Activated CD4-positive, alpha-beta T cell treated with anti-CD3 and anti-CD28 coated beads for 48 hours (primary cell): Measurements from ENCODE around the gene NOX5.

Experiments used
- DNase-seq: peaks from one replicate; pipeline ENCODE4 v3.0.0-alpha.2; 2020

The NOX5 gene

DNA sequence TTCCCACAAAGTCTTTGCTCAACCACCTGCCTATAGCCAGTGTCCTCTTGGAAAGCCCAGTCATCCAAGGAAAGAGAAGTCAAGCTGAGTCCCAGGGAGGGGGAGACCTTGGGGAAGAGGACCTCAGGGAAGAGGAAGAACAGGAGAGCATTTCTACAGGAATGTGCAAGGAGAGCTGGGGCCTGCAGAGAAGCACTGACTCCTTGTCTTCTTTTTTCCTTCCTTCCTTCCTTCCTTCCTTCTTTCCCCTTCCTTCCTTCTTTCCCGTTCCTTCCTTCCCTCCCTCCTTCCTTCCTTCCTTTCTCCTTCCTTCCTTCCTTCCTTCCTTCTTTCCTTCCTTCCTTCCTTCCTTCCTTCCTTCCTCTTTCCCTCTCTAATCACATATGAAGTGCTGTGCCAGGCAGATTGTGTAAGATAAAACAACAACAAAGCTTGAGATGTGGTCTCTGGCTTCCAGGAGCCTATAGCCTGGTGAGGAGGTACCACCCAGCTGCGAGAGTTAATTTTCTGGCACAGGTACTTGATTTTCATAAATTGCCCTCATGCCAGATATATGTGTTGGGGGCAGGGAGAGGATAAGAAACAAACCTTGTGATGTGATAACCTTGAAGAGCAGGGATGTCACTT lies 70.0 kb downstream of the NOX5 start:
- DNase-seq, result no peak

DNA sequence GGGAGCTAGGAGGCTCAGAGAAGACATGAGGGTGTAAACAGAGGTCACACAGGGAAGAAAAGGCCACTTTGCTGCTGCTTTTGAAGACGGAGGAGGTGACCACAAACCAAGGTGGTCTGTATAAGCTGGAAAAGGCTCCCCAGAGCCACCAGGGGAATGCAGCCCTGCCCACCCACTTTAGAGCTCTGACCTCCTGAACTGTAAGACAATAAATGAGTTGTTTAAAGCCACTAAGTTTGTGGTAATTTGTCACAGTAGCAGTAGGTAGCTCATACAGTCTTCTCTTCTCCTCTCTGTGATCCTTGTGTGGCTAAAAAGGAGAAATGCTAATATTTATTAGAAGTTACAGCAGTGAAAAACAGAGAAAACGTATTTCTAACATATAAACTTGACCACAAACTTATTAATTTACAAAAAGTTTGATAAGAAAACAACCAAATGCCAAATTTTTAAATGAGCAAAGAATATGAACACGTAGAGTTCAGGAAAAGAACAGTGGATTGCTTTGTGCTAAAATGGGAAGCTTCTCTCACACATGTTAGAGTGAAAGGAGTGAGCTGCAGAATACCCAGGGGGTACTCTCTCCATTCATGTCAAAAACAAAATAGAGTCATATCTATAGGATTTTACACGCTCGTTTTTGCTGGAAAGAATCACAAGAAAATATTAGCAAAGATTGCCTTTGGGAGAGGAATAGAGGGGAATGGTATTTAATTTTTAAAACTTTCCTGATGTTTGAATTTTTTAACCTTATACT lies 71.0 kb downstream of the NOX5 start:
- DNase-seq, result no peak

DNA sequence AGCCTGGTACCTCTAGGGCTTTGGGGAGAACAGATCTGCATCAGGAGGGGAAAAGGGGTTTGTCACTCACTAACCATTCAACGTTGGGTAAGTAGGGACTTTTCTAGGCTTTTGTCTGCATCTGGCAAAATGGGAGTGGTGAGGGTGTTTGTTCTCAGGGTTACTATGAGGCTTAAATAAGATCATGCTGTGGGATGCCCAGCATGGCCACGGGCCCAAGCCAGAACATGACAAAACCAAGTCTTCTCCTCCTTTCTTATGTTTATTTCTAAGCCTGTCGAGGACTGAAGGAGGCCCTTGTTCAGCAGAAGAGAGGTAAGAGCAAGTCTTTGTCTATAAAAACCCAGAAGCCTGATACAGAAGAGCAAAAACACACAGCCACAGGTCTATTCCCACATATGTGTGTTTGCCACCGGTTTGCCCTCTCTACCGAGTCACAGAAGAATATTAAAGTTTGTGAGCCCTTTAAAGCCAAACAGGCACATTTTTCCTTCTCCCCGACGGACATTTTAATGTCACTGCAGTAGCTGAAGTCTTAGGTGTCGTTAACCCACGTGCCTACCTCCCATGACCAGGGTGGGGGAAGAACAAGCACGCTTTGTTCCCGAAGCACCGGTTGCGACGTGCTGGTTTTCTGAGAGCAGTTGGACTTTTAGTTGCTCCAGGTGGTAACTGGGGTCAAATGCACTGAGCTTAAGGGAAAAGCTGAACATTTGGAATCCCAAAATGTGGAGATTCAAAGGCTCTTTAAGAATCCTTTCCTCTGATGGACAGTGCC lies 72.1 kb downstream of the NOX5 start:
- no peak for DNase-seq

DNA sequence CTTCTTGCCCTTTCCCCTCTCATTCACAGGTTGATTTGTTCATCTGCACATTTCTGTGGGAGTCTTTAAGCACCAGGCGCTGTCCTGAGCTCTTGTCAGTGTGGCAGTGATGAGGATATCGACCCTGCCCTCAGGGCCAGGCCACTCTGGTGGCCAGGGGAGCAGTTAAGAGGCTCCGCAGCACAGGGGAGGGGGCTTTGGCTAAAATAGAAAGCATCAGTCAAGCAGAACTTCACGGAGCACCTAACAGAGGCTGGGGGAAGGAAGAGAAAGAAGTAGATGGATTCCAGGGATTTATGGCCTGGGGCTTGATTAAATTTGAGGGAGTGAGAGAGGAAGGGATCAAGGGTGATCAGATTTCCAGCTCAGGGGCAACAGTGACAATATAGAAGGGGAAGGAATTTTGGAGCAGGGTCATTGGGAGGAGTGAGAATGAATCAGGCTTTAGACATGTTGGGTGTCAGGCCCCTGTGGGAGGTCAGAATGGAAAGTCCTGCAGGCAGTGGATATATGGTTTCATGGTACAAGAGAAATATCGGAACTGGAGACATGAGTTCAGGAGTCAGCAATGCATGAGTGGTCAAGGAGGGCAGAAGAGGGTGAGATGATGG lies 73.0 kb downstream of the NOX5 start:
- DNase-seq, result no peak

DNA sequence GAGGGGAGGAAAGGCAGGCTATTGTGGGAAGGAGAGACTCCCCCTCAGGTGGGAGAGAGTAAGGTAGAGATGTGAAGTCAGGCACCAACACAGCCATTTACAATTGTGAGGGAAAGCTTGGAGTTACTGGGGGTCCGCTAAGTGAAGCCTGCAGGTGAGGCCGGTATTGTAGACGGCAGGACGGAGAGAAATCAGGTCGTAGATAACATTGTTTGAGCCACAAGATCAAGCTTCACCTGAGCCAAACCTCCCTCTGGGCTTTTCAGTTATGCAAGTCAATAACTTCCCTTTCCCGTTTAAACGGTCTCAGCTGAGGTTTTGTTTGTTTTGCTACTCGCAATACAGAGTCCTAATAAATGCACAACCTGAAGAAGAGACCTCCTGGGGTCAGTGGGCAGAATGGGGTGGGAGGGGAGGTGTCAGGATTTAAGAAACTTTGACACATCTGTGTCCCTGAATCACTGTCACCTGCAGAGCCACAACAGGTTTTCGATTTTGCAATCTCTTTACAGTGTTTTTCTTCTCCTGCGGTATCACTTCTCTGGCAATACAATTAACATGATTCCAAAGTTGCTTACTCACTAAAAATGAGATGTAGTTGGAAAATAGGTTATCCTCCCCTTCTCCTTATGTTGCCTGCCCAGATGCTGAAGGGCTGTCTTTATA lies 73.9 kb downstream of the NOX5 start:
- no peak for DNase-seq

DNA sequence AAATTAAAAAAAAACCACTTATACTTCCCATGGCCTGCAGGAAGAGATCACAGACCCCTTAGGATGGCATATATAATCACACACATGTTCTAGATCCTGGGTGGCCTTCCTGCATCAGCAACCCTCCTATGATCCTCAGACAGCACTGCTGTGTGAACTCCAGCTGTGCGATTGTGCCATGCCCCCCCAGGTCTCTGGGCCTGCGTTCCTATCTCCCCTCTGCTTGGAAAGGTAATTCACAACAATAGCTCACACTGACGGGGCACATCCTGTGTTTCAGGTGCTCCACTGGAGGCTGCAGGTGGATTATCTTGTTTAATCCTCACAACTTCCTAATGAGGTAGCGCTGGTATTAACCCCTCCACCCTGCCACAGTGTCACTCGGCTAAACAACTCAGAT lies 74.8 kb downstream of the NOX5 start:
- no peak for DNase-seq

DNA sequence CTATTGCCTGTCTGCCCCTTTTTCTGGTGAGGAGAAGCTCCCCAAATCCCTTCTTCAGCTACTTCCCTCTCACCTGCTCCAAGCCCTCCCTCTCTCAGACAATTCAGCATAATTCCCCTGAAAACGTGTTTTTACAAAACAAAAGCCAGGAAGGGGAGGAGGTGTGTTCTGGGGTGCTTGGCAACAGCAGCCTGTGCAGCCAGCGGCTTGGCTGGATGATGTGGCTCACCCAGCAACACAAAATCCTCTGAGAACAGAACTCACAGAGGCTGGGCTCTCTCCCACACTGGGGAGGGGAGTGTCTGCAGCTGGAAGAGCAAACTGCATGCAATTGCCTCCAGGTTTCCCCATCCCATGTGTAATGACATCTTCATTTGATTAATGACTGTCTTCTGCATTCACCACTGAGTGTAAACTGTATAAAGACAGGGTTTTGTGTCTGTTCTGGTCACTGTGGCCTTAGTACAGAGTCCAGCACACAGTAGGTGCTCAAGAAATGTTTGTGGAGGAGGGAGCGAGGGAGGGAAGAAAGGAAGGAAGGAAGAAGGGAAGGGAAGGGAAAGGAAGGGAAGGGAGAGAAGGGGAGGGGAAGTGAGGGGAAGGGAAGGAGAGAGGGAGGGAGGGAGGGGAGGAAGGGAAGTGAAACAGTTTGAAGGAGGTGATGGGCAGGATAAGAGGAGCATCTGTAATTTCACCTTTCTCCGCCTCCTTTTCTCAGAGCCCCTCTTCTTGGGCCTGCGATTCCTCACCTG lies 75.9 kb downstream of the NOX5 start:
- DNase-seq, result no peak

DNA sequence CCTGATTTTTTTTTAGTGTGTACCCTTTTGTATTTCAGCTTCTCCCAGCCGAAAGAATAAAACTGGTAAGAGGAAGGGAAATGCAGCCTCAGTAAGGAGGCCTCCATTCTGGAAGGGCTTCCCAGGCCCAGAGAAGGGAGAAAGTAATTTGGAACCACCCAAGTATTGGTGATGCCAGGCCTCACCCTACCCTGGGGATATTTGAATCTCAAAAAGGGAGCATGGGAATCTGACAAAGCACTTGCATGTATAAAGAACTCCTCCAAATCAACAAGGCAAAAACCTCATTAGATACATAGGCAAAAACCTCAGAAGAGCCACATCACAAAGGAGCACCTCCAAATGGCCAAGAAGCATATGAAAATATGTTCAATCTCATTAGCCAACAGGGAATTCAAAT lies 77.2 kb downstream of the NOX5 start:
- no peak for DNase-seq

DNA sequence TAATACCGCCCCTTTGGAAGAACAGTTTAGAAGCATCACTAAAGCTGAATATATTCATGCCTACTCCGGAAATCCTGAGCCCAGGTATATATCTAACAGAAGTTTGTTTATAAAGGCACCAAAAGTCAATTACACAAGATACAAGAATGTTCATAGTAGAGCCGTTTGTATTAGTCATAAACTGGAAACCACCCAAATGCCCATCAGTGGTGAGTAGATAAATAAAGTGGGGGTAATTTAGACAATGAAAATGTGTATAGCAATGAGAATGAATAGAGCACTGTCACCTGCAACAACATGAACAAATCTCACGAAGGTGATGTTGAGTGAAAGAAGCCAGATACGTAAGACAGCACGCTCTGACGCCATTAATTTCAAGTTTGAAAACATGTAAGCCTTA lies 77.7 kb downstream of the NOX5 start:
- no peak for DNase-seq

DNA sequence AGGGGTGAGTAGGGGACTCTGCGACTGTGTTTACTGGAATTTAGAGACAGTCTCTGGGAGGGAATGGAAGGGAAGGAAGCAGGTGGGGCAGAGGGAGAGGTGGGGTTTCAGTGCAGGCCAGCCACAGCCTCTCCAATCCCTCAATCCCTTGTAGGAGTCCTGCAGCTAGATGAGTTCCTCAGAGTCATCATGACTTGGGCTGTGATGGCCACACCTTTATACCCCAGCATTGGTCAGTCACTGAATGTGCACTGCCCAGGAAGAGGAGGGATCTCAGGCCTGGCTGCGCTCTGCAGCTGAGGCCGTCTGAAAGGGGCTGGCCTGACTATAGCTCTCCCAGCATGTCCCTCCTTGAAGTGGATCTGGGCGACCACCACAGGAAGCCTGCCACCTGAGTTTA lies 78.6 kb downstream of the NOX5 start:
- no peak for DNase-seq

DNA sequence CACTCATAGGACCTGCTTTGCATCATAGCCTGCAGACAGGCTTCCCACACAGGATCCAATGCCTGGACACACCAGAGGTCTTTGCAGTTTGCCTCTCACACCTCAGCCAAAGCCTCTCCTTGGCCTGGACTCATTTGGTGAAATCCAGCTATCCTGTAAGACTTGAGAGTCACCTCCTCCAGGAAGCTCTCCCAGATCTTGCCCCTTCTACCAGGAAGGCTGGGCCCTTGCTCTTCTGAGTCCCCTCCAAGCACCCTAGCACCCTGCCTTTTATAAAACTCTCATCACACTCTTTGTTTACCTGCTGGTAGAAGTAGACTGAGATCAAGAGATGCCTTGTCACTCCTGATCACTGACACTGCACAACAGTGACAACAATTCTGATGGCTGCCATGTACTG lies 79.1 kb downstream of the NOX5 start:
- DNase-seq, result no peak

DNA sequence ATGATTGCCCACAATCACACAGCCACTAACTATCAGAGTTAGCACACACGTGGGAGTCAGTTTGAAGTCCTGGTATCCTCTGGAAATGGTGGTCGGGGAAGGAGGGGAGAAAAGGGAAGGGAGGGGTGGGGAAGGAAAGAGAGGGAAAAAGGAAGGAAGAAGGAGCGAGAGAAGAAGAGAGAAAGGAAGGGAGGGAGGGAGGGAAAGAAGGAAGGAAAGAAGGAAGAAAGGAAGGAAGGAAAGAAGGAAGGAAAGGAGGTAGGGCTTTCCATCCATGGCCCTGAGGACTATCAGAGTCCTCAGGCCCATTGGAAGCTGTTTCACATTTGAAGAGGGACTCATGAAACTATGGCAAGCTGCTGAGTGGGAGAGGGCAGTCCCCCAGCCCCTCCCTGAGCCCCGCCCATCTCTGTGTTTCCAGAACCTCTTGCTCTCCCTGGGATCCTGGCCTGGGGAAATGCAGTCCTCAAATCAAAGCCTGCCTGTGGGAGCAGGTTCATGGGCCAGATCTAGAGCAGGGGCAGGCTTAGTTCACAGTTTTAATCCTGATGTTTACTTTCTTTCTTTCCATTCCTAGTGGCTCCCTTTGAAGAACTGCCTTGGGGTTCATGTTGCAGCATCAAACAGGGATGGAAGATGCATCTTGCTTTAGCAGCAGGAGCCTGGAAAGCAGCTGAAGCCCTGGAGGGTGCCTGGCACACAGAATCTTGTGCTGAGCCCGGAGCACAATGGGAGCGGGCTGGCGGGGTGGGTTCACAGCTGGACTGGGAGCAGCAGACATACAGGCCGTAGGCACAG lies 79.8 kb downstream of the NOX5 start:
- no peak for DNase-seq

DNA sequence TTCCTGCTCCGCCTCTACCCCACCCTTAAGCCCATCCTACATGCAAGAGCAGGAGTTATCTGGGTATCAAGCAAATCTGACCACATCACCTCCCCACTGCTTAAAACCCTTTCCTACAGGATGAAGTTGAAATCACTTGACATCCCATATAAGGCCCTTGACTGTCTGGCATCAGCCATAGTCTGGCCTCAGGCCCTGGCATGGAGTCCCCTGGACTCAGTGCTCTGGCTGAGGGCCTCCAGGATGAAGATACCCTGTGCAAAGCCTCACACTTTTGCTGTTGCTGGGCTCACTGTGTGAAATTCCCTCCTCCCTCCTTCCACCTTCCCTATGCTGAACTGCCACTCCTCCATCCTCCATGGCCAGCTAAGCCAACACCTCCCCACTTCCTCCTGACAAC lies 80.8 kb downstream of the NOX5 start:
- DNase-seq, result no peak

DNA sequence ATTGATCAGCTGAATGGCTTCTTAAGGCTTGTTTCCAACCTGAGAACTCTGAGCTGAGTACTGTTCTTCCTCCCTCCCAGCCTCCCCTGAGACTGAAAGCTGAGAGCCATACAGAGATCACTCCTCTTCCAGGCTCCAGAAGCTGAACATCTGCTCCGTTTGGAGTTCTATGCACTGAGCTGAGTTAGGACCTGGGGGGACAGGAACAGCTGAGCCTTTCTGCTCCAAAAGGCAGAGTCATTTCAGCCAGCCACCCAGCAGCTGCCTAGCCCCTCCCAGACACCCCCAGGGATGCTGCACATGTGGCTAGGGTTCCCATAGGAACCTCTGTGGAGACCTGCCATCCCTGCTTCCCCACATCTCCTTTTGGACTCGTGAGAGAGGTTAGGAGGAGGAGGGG lies 81.7 kb downstream of the NOX5 start:
- DNase-seq, result no peak

DNA sequence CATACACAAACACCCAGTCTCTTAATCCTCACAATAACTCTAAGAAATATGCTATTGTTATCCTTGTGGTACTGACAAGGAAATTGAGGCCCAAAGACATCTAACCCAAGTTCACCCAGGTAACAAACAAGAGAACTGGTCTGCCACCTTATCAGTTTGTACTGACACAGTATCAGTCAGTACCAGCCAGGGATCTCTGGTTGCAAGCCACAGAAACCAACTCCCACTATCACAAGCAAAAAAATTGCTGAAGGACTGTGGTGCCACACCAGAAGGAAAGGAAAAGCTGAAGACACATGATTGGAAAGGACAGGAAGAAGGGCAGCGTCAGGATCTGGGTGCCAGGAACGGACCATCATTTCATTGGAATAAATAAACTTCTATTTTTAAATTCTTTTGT lies 82.1 kb downstream of the NOX5 start:
- no peak for DNase-seq

DNA sequence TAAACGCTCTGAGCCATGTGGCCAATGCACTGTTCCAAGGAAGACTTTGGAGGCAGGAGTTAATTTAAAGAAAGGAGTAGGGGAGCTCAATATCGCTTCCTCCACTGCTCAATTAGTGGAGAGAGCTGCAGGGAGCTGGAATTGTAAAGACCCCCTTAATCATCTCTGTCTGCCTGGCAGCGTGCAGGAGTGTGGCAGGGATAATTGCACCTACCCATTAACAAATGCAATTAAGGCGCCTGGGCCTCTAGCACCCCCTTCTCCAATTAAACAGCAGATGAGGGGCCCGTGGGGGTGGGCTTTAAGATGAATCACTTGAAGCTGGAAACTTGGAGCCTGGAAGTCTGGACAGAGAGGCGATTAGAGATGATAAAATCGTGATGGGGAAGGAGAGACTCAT lies 84.3 kb downstream of the NOX5 start:
- no peak for DNase-seq

DNA sequence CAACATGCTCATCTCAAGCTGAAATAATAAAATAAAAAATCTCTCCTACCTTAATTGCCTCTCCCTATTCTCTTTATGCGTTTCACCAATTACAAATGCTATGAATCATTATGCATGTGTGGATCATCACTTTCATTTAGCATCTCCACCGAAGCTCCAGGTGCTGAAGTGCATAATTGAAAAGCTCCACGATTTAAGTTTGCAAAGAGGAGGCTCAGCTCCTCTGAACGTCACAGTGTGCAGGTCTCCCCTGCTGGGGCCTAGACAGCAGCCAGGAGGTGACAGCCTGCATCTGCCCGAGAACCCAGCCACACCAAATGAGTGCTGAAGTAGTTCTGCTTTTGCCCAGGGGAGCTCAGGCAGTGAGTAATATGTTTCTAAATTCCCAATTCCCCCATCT lies 85.4 kb downstream of the NOX5 start:
- DNase-seq, result no peak

DNA sequence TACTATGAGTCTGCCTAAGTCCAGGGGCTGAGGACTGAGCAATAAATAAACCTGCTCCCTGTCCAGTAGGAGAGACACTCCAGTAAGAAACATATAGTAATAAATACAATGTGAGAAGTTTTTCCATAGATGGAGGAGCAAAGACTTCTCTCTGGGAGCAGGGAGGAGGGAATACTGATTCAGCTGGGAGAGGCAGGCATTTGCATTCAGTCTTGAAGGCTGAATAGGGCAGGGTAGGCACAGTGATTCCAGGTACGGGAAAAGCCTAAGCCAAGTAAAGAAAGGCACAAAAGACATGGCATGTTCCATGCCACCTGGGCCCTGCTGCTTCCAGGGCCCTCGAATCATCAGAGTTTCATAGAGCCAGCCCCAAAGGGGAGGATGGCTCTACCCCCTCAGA lies 86.3 kb downstream of the NOX5 start:
- no peak for DNase-seq

DNA sequence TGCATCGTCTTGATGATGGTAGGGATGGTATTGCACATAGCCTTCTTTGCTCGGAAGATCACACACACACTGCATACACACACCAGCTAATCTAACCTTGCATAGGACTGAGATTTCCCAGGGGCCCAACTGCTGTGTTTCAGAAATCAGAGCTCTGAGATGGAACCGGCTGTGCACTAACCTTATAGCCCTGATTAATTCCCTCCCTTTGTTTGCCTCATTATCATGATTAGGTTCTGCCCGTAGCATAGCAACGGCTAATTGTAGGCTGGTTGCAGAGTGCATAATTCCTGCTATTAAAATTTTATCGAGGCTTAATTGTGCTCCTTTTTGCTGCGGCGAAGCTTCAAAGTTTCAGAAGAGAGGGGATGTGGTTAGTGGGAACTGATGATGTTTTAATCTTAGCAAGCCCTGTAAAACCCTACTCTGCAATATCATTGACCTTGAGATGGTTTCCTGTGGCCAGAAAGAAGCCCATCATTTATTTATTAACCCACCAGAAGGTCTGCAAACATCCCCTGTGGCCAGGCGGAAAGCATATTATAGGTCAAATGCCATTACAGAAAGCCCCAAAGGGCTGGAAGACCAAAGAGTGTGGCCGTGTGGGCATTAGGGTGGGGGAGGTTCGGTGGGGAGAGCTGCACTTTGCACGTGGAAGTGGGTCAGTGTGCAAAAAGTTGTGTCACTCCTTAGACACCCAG lies 89.7 kb downstream of the NOX5 start:
- no peak for DNase-seq

DNA sequence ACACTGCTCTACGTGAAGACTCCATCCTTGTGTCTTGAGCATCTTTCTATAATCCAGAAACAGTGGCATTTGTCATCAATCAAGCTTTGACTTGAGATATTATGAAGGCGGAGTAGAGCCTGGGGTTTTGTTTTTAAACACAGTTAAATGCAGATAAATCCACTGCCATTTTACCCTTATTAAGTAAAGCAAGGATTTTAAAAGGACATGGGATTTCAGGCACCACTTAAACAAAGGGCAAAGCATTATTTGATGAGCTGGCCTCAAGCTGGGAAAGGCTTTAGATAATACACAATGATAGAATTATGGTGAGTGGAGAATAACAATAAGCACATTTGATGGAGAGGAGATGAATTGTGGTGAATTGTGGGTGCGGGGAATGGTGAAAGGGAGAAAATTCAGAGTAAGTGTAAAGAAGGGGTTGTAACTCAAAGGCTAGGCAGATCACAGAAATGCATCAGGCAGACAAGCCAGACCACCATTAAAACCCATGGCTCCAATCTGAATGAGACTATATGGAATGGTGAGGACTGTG lies 91.0 kb downstream of the NOX5 start:
- DNase-seq, result no peak
